ENCODE measurements around the gene SCYGR4.
"Not testable (repeated sequence)": the region's sequence is repeated elsewhere in the genome, so short reads cannot be mapped to it uniquely, and the experiment has no call there.

SCYGR4 gene, protein sequence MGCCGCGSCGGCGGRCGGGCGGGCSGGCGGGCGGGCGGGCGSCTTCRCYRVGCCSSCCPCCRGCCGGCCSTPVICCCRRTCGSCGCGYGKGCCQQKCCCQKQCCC

DNA sequence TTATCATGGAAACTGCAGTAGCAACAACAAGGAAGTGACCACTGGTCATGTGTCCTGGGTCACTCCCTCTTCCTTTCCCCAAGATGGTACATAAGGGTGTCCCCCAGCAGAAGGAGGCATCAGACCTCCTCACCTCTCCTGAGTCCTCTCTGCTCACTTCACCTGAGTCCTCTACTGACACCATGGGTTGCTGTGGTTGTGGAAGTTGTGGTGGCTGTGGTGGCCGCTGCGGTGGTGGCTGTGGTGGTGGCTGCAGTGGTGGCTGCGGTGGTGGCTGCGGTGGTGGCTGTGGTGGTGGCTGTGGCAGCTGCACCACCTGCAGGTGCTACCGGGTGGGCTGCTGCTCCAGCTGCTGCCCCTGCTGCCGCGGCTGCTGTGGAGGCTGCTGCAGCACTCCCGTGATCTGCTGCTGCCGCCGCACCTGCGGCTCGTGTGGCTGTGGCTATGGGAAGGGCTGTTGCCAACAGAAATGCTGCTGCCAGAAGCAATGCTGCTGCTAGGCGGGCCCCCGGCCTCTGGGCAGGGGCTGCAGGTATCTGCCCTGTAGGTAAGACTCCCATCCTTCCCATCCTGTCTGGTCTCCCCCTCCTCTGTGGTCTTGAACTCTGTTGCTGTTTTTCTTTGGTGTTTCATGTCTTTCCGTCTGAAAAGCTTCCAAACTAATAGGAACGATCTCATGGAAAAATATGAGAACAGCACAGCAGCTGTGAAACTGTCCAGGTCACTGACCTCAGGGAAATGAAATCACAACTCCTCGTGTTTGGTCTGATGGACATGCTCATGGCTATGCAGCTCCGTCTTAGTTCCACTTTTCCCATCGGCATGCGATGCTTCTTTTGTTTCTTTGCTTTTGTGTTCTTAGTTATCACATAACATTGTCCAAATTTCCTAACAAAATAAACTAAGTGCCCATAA, at the start of gene SCYGR4:
Gene SCYGR4, plus strand, starts transcription at position 183 of the 915 bp plus-strand sequence. Its CDS starts 0 bp downstream, at position 183.
- in situ Hi-C loops (cut with HindIII; ENCODE audit: low sequenced_read_pairs): no loop called here

DNA sequence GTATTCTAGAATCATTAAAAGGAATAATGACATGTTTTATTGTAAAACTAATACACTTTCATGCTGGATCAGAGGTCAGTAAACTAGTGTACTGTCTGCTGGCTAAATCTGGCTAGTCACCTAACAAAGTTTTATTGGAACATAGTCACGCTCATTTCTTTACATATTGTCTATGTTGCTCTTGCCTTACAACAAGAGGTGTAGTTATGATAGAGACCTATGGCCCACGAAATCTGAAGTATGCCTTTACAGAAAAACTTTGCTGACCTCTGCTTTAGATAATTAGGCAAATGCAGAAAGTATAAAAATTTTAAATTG, 48.5 kb upstream of the SCYGR4 start:
- in situ Hi-C loops (cut with HindIII; ENCODE audit: low sequenced_read_pairs): loop anchor here (10.0 kb wide), 1 partner anchor 94 kb away; the partner anchor contains the start of gene AGFG1

DNA sequence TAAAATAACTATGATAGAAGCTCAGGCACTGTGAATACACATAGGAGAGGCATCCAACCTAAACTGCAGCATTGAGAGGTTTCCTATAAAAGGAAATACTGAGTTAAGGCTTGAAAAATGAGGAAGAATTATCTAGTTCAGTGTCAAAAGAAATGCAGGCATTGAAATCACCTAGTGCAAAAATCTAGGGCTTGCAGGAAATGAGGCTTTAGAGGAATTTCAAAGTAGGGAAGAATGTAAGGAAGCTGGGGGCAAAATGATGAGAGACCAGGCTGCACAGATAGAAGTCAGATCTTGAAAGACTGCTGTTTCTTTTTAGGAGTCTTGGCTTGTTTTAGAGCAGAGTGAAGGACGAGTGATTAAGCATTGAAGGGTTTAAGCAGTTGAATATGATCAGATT, 46.7 kb upstream of the SCYGR4 start:
- in situ Hi-C loops (cut with HindIII; ENCODE audit: low sequenced_read_pairs): no loop called here

DNA sequence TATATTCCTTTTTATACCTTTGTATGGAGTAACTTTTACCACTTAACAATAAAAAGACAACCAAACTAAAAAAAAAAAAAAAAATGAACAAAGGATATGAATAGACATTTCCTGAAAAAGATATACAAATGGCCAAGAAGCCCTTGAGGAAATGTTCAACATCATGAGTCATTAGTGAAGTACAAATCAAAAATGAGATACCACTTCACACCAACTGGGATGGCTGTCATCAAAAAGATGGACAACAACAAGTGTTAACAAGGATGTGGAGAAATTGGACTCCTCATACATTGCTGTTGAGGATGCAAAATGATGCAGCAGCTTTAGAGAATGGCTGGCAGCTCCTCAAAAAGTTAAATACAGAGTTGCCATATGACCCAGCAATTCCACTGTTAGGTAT, 41.2 kb upstream of the SCYGR4 start:
- in situ Hi-C loops (cut with HindIII; ENCODE audit: low sequenced_read_pairs): no loop called here

DNA sequence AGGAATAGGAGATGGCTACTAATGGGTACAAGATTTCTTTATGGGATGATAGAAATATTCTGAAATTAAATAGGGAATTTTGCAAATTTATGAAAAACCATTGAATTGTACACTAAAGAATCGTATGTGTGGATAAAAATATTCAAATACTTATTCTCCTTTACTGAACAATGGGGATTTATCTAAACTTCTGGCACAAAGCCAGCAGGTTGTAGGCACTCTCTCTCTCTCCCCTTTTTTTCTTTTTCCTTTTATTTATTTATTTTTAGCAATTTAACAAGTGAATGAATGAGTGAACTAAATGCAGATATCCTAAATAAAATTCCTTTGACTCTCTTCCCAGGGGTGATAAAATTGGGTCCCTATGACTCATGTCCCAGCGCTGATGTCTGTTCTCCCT, 40.5 kb upstream of the SCYGR4 start:
- in situ Hi-C loops (cut with HindIII; ENCODE audit: low sequenced_read_pairs): no loop called here

DNA sequence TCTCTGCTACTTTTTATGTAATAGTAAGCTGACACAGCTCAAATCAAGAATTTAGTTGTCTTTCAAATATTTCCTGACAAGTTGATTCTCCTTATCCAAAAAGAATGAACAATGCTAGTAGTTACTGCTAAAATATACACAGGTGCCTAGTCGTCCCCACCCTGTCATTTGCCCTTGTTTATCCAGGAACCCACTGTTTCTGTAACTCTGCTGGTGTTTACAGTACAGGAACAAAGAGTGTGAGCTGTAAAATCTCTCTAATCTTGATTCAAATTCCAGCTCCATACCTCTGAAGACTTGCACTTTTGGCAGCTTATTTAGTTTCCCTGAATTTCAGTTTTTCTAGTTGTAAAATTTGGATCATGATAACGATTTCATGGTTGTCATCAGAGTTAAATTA, 39.7 kb upstream of the SCYGR4 start:
- in situ Hi-C loops (cut with HindIII; ENCODE audit: low sequenced_read_pairs): no loop called here

DNA sequence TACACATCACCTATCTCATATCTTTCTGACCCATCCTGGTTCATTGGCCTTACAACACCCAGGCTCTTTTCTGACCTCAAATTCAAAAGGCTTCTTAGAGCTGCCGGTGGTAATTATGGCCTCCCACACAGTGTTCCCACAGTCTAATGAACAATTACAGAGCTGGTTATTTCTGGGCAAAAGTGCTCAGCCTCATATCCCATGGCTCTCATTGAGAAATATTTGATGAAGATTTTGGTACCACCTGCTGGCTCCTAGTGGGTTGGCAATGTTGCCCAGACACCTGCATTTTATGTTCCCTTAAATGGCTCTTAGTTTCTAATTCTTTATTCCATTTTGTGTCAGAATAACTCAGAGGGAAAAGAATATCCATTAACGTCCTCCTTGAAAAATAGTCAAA, 38.7 kb upstream of the SCYGR4 start:
- in situ Hi-C loops (cut with HindIII; ENCODE audit: low sequenced_read_pairs): no loop called here

DNA sequence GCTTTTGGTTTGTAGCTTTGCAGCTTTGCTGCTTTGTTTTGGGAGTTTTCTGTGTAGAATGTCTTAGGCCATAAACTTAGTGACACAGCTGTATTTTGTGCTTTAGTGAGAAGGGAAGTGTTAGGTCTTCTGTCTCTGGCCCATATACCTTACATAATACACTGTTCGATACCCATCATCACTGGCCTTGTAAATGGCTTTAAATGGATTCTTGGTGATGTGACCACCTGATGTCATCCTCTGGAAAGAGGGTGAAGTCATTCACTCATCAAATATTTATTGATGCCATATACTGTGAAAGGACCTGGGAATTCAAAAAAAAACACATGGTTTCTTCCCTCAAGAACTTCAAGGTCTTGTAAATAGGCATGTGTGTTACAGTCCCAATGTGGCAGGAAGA, 37.5 kb upstream of the SCYGR4 start:
- in situ Hi-C loops (cut with HindIII; ENCODE audit: low sequenced_read_pairs): no loop called here

DNA sequence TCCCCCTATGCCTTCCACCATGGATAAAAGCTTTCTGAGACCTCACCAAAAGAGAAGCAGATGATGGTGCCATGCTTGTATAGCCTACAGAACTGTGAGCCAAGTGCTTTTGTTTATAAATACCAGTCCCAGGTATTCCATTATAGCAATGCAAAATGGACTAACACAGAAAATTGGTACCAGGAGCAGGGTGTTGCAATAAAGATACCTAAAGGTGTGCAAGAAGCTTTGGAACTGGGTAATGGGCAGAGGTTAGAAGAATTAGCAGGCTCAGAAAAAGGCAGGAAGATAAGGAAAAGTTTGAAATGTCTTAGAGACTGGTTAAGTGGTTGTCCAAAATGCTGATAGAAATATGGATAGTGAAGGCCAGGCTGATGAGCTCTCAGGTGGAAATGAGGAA, 34.9 kb upstream of the SCYGR4 start:
- in situ Hi-C loops (cut with HindIII; ENCODE audit: low sequenced_read_pairs): no loop called here

DNA sequence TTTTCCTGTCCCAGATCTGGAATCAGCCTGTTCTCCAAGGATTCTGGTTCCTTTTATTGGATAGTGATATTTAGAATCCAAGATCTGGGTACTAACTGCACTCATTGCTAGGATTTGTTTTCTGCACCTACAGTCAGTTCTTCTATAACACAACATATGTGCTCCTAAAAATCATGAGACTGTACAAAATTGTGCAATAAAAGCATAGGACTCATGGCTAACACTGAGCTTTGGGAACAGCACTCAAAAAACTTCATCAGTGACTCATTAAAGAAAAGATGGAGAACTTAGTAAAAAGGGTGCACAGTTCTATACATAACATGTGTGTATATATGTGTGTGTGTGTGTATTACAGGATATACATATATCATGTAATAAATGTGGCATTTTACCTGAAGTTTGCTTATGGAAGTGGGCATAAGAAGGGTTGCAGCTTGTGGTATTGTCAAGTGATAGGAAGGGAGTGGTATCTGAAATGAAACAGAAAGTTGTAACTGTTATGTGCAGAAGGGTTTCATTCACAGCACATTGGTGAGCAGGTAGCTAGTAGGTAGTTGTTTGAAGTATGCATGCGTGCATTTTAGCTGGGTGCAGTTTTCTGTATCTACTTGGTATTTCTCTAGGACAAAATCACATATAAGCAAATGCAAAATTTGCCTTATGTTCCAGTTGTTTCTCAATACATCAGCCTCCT, 24.5 kb upstream of the SCYGR4 start:
- in situ Hi-C loops (cut with HindIII; ENCODE audit: low sequenced_read_pairs): no loop called here

DNA sequence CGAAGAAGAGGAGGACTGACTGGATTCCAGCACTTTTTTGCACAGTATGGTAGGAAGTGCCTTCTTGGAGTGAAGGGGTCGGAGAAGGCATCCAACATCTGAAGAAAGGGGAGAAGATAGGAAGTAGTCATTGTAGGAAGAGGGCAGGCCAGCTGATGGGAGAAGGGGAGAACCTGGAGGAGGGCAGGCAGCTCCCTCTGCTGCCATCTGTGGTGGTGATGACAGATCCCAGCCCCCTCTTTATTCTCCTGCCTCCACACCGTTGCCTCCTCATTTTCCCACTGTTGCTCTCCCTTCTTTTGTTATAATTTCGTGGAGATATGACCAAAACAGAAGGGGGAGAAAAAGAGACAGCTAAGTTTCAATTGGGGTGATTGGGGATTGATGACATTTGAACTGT, 21.5 kb upstream of the SCYGR4 start:
- in situ Hi-C loops (cut with HindIII; ENCODE audit: low sequenced_read_pairs): no loop called here

DNA sequence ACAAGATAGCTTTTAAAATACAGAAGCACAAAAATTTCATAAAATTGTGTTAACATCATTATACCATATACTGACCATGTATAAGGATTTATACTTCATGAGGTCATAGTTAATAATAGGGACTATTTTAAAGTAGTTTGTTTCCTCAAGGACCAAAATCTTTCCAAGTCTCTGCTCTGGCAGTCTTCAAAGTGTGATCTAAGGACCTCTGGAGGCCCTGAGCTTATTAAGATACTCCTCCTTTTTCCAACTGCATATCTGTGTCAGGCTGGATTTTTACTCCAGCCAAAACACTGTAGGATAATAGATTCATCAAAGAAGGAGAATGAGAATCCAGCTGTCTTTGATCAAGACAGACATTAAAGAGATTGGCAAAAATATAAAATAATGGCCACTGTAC, 20.3 kb upstream of the SCYGR4 start:
- in situ Hi-C loops (cut with HindIII; ENCODE audit: low sequenced_read_pairs): no loop called here

DNA sequence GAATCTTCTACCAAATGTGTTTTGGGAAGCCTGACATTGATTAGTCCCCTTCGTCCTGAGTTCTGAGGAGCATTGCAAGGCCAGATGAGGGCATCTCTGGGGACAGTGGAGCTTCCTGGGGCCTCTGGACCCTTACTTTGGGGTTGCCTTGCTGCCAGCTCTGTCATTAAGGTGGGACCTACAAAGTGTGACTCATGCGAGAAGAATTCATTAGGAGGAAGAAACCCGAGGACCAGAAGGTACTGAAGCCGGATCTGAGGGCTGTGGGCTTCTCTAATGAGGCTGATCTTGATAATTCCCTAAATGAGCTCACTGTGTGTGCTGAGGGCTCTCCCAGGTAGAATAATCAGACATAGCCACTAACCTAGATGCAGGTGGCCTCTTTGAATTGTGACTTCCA, 19.3 kb upstream of the SCYGR4 start:
- in situ Hi-C loops (cut with HindIII; ENCODE audit: low sequenced_read_pairs): no loop called here

DNA sequence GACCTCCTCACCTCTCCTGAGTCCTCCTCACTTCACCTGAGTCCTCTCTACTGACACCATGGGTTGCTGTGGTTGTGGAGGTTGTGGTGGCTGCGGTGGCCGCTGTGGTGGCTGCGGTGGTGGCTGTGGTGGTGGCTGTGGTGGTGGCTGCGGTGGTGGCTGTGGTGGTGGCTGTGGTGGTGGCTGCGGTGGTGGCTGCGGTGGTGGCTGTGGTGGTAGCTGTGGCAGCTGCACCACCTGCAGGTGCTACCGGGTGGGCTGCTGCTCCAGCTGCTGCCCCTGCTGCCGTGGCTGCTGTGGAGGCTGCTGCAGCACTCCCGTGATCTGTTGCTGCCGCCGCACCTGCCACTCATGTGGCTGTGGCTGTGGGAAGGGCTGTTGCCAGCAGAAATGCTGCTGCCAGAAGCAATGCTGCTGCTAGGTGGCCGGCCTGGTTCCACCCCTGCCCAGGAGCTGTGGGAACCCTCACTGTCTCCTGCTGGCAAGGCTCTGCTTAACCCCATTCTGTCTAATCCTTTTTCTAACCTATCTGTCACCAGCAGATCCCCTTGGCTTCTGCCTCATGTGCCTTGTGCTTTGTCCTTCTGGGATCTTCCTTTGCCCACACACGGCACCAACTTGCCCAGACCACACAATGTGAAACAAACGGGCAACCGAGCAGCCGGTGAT, 18.3 kb upstream of the SCYGR4 start, which contains the start of gene SCYGR2:
Gene SCYGR2, plus strand, starts transcription at position 59 of the 669 bp plus-strand sequence. Its CDS starts 0 bp downstream, at position 59.
- in situ Hi-C loops (cut with HindIII; ENCODE audit: low sequenced_read_pairs): not testable (repeated sequence)

DNA sequence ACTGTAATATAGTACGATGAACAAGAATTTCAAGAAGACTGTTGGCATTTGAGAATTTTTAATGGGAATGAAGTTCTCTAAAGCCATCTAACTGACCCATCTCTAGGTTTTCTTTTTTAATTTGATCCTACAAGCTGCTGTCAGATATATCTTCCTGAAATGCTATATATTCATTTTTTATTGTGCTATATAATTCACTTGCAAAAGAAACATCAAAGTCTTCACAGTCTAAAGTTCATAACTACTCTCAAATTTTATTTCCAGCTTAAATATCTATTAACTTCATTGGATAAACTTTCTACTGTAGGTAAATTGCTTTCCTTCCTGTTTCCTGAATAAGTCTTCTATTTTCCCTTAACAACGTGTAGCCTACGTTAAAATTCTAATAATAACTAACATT, 14.9 kb upstream of the SCYGR4 start:
- in situ Hi-C loops (cut with HindIII; ENCODE audit: low sequenced_read_pairs): no loop called here

DNA sequence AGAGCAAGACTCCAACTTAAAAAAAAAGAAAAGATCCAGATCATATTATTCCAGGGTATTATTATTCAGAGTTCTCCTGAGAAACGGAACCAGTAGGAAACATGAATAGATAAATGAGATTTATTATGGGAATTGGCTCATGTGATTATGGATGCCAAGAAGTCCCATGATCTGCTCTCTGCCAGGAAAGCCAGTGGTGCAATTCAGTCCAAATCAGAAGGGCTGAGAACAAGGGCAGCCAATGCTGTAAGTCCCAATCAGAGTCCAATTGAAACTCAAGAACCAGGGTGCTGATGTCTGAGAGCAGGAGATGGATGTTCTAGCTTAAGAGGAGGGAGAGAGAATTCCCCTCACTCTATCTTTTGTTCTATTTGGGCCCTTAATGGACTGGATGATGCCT, 10.8 kb upstream of the SCYGR4 start:
- in situ Hi-C loops (cut with HindIII; ENCODE audit: low sequenced_read_pairs): no loop called here

DNA sequence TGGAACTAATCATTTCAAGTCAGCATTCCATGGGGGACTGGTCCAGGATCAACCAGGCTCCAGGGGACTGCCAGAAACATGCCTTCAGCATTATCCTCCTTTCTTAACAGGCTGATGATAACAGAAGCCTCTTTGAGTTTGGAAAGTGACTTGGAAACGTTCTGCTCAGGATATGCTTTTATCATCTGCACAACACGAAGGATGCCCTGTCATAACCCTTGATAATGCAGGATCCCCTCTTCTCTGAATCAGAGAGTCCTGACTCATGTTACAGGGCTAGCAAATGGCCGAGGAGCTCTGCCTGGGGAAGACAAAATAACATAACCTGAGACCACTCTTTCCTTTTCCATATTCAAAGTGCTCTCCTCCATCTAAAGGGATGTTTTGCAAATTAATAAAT, 9.4 kb upstream of the SCYGR4 start:
- in situ Hi-C loops (cut with HindIII; ENCODE audit: low sequenced_read_pairs): no loop called here

DNA sequence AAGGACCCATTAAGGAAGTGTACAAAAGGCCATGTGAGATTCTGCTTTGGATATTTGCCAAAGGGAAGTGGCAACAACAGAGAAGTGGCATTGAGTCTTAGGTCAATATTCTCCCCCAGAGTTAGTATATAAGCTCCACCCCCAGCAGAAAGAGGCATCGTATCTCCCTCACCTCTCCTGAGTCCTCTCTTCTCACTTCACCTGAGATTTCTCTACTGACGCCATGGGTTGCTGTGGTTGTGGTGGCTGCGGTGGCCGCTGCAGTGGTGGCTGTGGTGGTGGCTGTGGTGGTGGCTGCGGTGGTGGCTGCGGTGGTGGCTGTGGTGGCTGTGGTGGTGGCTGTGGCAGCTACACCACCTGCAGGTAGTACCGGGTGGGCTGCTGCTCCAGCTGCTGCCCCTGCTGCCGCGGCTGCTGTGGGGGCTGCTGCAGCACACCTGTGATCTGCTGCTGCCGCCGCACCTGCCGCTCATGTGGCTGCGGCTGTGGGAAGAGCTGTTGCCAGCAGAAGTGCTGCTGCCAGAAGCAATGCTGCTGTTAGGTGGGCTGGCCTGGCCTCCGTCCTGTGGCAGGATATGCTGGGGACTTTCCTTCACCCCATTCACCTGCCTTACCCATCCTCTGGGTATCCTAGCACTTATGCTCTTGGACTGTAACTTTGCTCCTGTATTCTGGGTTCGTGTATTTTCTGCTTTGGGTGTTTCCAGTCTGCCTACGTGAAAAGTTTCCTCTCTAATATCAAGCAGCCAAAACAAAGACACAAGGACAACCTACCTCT, 8.5 kb upstream of the SCYGR4 start:
- in situ Hi-C loops (cut with HindIII; ENCODE audit: low sequenced_read_pairs): no loop called here

DNA sequence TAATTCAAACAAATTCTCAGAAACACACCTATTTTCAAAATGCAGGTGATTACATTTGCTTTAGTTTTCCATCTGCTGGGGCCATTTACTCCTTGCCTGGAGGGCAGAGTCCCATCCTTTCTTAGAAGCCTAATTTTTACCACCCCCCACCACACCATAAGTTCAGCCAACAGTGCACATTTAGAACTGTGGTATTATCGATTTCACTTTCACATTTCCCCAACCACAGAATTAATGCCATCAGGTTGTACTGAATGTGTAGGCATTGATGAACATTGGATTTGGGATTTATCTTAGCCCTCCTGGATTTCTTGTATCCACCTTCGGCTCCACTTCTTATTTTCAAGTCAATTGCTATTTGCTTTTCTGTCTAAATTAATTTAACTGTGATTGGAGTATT, 7.2 kb upstream of the SCYGR4 start:
- in situ Hi-C loops (cut with HindIII; ENCODE audit: low sequenced_read_pairs): loop anchor here (5.0 kb wide), 1 partner anchor 107 kb away; the partner anchor contains the start of gene SLC19A3

DNA sequence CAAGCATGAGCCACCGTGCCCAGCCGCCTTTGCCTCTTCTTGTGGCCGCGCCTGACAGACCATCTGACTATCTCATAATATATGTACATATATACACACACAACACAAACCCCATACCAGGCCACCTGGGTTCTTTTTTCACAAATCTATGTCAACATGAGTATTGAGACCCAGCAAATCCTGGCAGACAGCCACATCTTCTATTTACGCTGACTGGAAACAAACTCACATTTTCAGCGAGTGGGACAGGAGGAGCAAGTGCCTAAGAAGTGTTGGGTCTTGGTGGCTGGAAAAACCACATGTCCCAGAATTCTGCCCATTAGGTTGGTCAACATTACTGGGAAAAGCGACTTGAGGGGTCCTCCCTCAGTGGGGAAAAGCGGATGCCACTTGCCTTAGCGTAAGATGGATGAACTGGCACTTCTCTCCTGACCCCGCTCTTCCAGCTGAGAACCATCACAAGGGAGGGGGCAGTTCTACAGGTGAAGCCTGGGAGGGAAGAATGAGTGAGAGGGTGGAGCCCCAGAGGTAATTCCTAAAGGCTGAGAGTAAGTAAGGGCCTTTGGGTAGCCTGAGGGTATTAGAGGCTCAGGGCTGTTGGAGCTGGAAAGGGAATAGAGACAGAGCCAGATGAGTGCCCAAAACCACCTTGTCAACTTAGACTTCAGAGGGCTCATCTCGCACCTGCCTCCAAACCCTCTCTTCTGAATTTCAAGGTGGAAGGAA, 4.6 kb upstream of the SCYGR4 start:
- in situ Hi-C loops (cut with HindIII; ENCODE audit: low sequenced_read_pairs): loop anchor here (5.0 kb wide), 1 partner anchor 105 kb away; the partner anchor contains the start of gene SLC19A3
